Measurements from ENCODE around the gene CECR2. TPM values are rescaled to one million over a fixed set of nuclear protein-coding genes. Genes with fewer than 3 reads are reported as not detected.

The CECR2 gene
- total and polyA plus RNA-seq, 2 donors, result 0.51 to 2.4 TPM

DNA sequence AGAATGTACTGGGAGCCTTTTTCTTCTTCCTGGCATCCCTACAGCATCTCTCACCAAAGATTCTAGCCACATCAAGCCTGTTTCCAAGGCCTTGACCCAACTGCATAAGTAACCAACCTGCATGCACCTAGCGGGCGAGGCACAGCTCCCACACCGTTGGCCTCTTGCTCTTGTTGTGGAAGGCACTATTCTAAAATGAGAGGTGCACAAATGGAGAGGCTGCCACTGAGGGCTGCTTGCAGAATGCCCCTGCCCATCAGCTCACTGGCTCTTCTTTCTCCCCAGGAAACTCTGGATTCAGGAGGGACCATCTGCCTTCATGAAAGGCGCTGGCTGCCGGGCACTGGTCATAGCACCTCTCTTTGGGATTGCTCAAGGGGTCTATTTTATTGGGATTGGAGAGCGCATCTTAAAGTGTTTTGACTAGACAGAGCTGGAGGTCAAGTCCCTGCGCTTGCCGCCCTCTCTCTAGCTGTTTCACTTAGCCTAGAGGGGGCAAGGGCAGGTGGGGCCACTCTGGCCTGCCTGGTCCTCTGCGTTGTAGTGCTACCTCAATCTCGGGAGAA, 220.6 kb downstream of the CECR2 start:
- DNase-seq (ENCODE audit: extremely low spot score), result no peak
- Histone ChIP-seq H3K27ac (ENCODE audit: low read depth) (no peak overlapping the region), H3K4me3 (ENCODE audit: low read depth, low read length) (no peak overlapping the region), H3K36me3 (ENCODE audit: insufficient read depth) (peaks cover 4% of the 10 kb centered on the region), H3K4me1 (ENCODE audit: insufficient read depth) (no peaks in the 10 kb centered on the region)
- WGBS, result 93% methylated on average over 10 of the region's 10 CpGs

DNA sequence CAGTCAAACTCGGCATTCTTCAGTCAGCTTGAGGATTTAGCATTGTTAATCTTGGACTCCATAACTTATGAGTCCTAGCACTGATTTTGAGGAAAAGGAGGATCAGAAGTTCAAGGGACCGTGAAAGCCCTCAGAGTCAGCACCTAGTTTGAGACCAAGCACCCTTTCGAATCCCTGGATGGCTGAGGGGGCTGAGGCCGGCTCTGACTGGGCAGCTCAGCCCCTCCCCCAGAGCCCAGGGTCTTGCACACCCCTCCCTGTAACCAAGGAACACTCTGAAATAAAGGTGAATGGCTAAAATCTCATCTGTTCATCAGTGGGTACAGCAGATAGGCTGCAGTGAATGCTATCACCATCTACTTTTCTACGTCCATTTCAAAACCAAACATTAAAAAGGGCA, 221.3 kb downstream of the CECR2 start:
- 82% methylated on average over 5 of the region's 5 CpGs for WGBS
- Histone ChIP-seq H3K4me1 (ENCODE audit: insufficient read depth) (no peaks in the 10 kb centered on the region), H3K36me3 (ENCODE audit: insufficient read depth) (peaks cover 4% of the 10 kb centered on the region), H3K4me3 (ENCODE audit: low read depth, low read length) (no peak overlapping the region), H3K27ac (ENCODE audit: low read depth) (no peak overlapping the region)
- DNase-seq (ENCODE audit: extremely low spot score), result no peak

- no peak for DNase-seq (ENCODE audit: extremely low spot score)
- 85% methylated on average over 5 of the region's 5 CpGs for WGBS
- H3K4me3 ChIP-seq (ENCODE audit: low read depth, low read length), result no peak overlapping the region
- no peaks in the 10 kb centered on the region for H3K4me1 ChIP-seq (ENCODE audit: insufficient read depth)
- H3K27ac ChIP-seq (ENCODE audit: low read depth), result no peak overlapping the region
- peaks cover 5% of the 10 kb centered on the region for H3K36me3 ChIP-seq (ENCODE audit: insufficient read depth)
These were observed 222.9 kb downstream of the CECR2 start for GRCh38 chr22:17592201-17592600.

DNA sequence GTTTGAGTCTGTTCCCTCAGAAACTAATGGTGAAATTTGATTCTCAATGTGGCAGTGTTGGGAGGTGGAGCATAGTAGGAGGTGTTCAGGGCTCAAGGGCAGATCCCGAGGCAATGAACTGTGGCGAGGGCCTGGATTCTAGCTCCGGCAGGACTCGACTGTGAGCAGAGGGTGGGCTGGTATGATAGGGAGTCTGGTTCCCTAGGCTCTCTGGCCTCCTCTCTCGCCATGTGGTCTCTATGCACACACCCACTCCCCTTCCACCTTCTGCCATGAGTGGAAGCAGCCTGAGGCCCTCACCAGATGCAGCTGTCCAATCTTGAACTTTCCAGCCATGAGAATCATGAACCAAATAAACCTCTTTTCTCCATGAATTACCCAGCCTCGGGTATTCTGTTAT, 227.0 kb downstream of the CECR2 start:
- peaks cover 8% of the 10 kb centered on the region for H3K36me3 ChIP-seq (ENCODE audit: insufficient read depth)
- 96% methylated on average over 6 of the region's 6 CpGs for WGBS
- H3K27ac ChIP-seq (ENCODE audit: low read depth), result no peak overlapping the region
- H3K4me3 ChIP-seq (ENCODE audit: low read depth, low read length), result no peak overlapping the region
- no peak for DNase-seq (ENCODE audit: extremely low spot score)
- H3K4me1 ChIP-seq (ENCODE audit: insufficient read depth), result no peaks in the 10 kb centered on the region

DNA sequence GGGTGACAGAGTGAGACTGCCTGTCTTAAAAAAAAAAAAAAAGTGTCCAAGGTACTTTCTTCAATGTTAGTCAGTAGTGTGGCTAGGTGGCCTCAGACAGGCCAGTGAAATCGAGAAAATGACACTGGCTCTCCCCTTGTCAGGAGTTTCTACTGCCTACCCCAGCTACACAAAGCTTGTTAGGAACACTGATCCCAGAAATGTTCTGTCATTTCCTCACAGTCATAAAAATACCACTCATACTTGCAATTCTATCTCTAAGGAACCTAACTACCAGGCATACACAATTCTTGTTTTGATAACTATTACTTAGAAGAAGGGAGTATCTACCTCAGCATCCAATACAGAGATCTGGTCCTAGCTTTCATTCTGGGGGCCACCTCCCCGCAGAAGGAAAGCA, 228.0 kb downstream of the CECR2 start:
- 75% methylated on average over 2 of the region's 2 CpGs for WGBS
- Histone ChIP-seq H3K36me3 (ENCODE audit: insufficient read depth) (peaks cover 7% of the 10 kb centered on the region), H3K4me3 (ENCODE audit: low read depth, low read length) (no peak overlapping the region), H3K27ac (ENCODE audit: low read depth) (no peak overlapping the region), H3K4me1 (ENCODE audit: insufficient read depth) (no peaks in the 10 kb centered on the region)
- no peak for DNase-seq (ENCODE audit: extremely low spot score)

DNA sequence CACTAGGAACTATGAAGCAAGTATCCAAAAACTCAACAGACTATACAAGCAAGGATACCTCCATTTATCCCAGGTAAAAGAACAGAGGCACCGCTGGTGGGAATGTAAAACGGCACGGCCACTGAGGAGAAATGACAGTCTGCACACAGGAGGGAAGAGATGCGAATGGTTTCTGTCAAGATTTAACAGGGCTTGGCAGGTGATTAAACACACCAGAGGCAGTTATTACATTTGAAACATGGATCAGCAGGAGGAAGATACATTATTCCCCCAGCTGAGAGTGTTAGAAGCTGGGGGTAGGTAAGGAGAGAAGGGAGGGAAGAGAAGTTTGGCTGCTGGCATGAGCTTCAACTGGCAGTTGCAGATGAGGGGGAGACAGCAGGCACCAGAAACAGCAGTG, 229.1 kb downstream of the CECR2 start:
- 94% methylated on average over 4 of the region's 4 CpGs for WGBS
- peaks cover 4% of the 10 kb centered on the region for H3K36me3 ChIP-seq (ENCODE audit: insufficient read depth)
- H3K27ac ChIP-seq (ENCODE audit: low read depth), result no peak overlapping the region
- H3K4me1 ChIP-seq (ENCODE audit: insufficient read depth), result no peaks in the 10 kb centered on the region
- H3K4me3 ChIP-seq (ENCODE audit: low read depth, low read length), result no peak overlapping the region
- DNase-seq (ENCODE audit: extremely low spot score), result no peak

- DNase-seq (ENCODE audit: extremely low spot score), result no peak
- H3K4me1 ChIP-seq (ENCODE audit: insufficient read depth), result no peaks in the 10 kb centered on the region
- no peak overlapping the region for H3K27ac ChIP-seq (ENCODE audit: low read depth)
- H3K36me3 ChIP-seq (ENCODE audit: insufficient read depth), result peaks cover 4% of the 10 kb centered on the region
- WGBS, result 31% methylated on average over 3 of the region's 3 CpGs
- no peak overlapping the region for H3K4me3 ChIP-seq (ENCODE audit: low read depth, low read length)
These were observed 231.8 kb downstream of the CECR2 start for GRCh38 chr22:17601031-17601430.

DNA sequence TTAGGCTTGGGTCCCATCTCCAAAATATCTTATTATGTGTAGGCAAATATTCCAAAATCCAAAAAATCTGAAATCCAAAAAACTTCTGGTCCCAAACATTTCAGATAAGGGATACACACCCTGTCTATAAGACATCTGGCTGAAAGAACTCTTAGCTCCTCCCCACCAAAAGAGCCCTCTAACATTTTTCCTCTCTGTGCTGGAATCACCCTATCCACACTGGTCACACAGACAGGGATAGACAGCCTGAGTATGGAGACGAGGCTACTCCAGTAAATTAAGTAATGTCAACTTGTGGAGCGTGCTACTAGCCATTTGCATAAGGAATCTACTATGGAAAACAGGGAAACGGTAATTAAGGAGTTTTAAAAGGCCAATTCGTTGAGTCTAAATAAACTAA, 234.4 kb downstream of the CECR2 start:
- 75% methylated on average over 4 of the region's 4 CpGs for WGBS
- no peak overlapping the region for H3K27ac ChIP-seq (ENCODE audit: low read depth)
- no peaks in the 10 kb centered on the region for H3K4me1 ChIP-seq (ENCODE audit: insufficient read depth)
- no peak for DNase-seq (ENCODE audit: extremely low spot score)
- H3K4me3 ChIP-seq (ENCODE audit: low read depth, low read length), result no peak overlapping the region
- peaks cover 3% of the 10 kb centered on the region for H3K36me3 ChIP-seq (ENCODE audit: insufficient read depth)

DNA sequence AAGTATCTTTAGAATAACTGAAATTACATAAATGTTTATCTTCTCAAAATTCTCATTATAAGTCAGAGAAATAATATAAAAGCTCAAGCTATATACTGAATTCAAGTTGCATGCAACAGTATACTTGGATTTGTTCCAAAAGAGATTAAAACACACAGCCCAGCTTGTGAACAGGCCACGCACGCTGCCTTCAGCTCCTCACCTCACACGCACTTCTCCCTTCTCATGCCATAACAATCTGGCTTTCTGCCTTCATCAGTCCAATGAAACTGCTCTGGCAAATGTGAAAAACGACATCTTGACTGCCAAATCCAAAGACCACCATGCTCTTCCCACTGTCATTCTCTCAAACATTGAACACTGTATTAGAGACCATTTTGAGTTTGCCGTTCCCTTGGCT, 237.2 kb downstream of the CECR2 start:
- 35% methylated on average over 5 of the region's 5 CpGs for WGBS
- no peak overlapping the region for H3K4me3 ChIP-seq (ENCODE audit: low read depth, low read length)
- no peak overlapping the region for H3K27ac ChIP-seq (ENCODE audit: low read depth)
- no peaks in the 10 kb centered on the region for H3K4me1 ChIP-seq (ENCODE audit: insufficient read depth)
- peaks cover 4% of the 10 kb centered on the region for H3K36me3 ChIP-seq (ENCODE audit: insufficient read depth)
- no peak for DNase-seq (ENCODE audit: extremely low spot score)

Small RNA genes within 50 kb of the gene (small RNA-seq; reads per million reads assigned to genes)
- not detected for gene CECR9
- gene RN7SL843P, result not detected

Other genes starting within 250 kb of the CECR2 start
- gene TMEM121B, start 248.1 kb upstream of the CECR2 start, total RNA-seq, result 0.21 TPM
- gene TMEM121B, start 248.1 kb upstream of the CECR2 start, polyA plus RNA-seq, result 0.18 TPM
- gene HDHD5, start 210.2 kb upstream of the CECR2 start, total RNA-seq, result 13.2 TPM
- 35.7 TPM for gene HDHD5, start 210.2 kb upstream of the CECR2 start, polyA plus RNA-seq
- 8.0 TPM for gene ADA2, start 150.0 kb upstream of the CECR2 start, total RNA-seq
- 14.8 TPM for gene ADA2, start 150.0 kb upstream of the CECR2 start, polyA plus RNA-seq
- gene SLC25A18, start 194.0 kb downstream of the CECR2 start, total RNA-seq, result not detected
- 3.7 TPM for gene SLC25A18, start 194.0 kb downstream of the CECR2 start, polyA plus RNA-seq

Measured in urinary bladder (tissue), 4 donors.